GM12878 (cell line): ENCODE results near the gene FAM111B. TPM values are rescaled to one million over a fixed set of nuclear protein-coding genes. Genes with fewer than 3 reads are reported as not detected.

Experiments
- ATF7 ChIP-seq: fragments of 450-650 bp; IDR thresholded peaks from 2 replicates; pipeline ENCODE4 v1.6.1; 2016; ENCODE audit warnings: low read depth, mild to moderate bottlenecking
- BHLHE40 ChIP-seq, 2 experiments: fragments of 450-650 bp in 1 of 2; IDR thresholded peaks; 2 replicates each; pipeline ENCODE4 v1.6.1; 2011 to 2017; ENCODE audit warnings: low read depth in 2 of 2, borderline replicate concordance in 1 of 2, improper control_type of control experiment in 1 of 2, low read length in 1 of 2, mild to moderate bottlenecking in 1 of 2
- CREB1 ChIP-seq: IDR thresholded peaks from 2 replicates; pipeline ENCODE4 v1.6.1; 2012; ENCODE audit warnings: low read depth, mild to moderate bottlenecking, inconsistent platforms
- MXI1 ChIP-seq: fragments of 150-350 bp; IDR thresholded peaks from 2 replicates; pipeline ENCODE4 v1.6.1; 2011; ENCODE audit warnings: low read depth, mild to moderate bottlenecking, inconsistent platforms, low read length, improper control_type of control experiment
- NR2F1 ChIP-seq: fragments of 450-650 bp; conservative IDR thresholded peaks from 2 replicates; pipeline ENCODE4 v1.6.1; 2017; ENCODE audit warnings: mild to moderate bottlenecking
- NRF1 ChIP-seq: conservative IDR thresholded peaks from 2 replicates; pipeline ENCODE4 v1.6.1; 2011; ENCODE audit warnings: mild to moderate bottlenecking, low read depth, low read length, improper control_type of control experiment
- PML ChIP-seq: IDR thresholded peaks from 2 replicates; pipeline ENCODE4 v1.6.1; 2012; ENCODE audit warnings: low read length, inconsistent platforms
- POU2F2 ChIP-seq: IDR thresholded peaks from 3 replicates; pipeline ENCODE4 v1.6.1; 2011; ENCODE audit warnings: low read depth, mild to moderate bottlenecking, low read length, borderline replicate concordance
- RELA ChIP-seq: fragments of 450-650 bp; IDR thresholded peaks from 2 replicates; pipeline ENCODE4 v1.8.0; 2014; ENCODE audit warnings: borderline replicate concordance; ENCODE audit not compliant: partially characterized antibody
- RUNX3 ChIP-seq: IDR thresholded peaks from 2 replicates; pipeline ENCODE4 v1.6.1; 2012; ENCODE audit warnings: low read length, inconsistent platforms
- ZBTB40 ChIP-seq: fragments of 450-650 bp; IDR thresholded peaks from 2 replicates; pipeline ENCODE4 v1.6.1; 2016; ENCODE audit warnings: mild to moderate bottlenecking, moderate library complexity, borderline replicate concordance
- polyA plus RNA-seq, 11 experiments: library from polyadenylated mRNA; depleted of rRNA in 4 of 11; unstranded in 6 of 11; stranded (reverse) in 5 of 11; fragments of >200 nt; fragmentation: Nextera tagmentation in 4 of 11; fragmentation: Illumina TruSeq in 1 of 11; extraction: Ambion mirVana in 4 of 11; extraction: Trizol in 1 of 11; gene quantifications; 1 replicate in 1 of 11; 2 replicates in 10 of 11; pipeline versions ENCODE4 v1.2.1 to v1.2.3, GENCODE V29; 2011 to 2016; ENCODE audit warnings: inconsistent platforms in 2 of 11, missing spikeins in 2 of 11, low read depth in 1 of 11
- total RNA-seq, 4 experiments: library from RNA; depleted of rRNA in 3 of 4; stranded (reverse); fragments of >200 nt in 3 of 4; fragmentation: Illumina TruSeq in 1 of 4; extraction: Trizol in 1 of 4; gene quantifications; 2 replicates each; pipeline versions ENCODE4 v1.2.1 to v1.2.3, GENCODE V29; 2013 to 2021
- TF ChIP-seq, protein P1 (sequence below): IDR thresholded peaks from 2 replicates; pipeline ENCODE4 v1.6.1; 2011; ENCODE audit warnings: borderline replicate concordance, low read depth, mild to moderate bottlenecking, moderate library complexity, mixed read lengths, low read length; ENCODE audit not compliant: insufficient read depth; ENCODE audit errors: extremely low read length
- TF ChIP-seq, protein P2 (sequence below): IDR thresholded peaks from 2 replicates; pipeline ENCODE4 v1.6.1; 2012; ENCODE audit warnings: low read depth, low read length, improper control_type of control experiment
- TF ChIP-seq, protein P3 (sequence below): fragments of 450-650 bp; formaldehyde crosslinking; IDR thresholded peaks from 2 replicates; pipeline ENCODE4 v1.4.0; 2020; ENCODE audit warnings: mild to moderate bottlenecking, moderate library complexity

Gene FAM111B
- total and polyA plus RNA-seq, 10 of the 15 experiments (the other 5 are each of a cell fraction or from before 2014, with no cell fraction given): 35.9 to 97.2 (median 62.1) TPM

- no peak for TF ChIP-seq ZBTB40
- peak; percentile 93 to 96 for TF ChIP-seq BHLHE40 (IDR thresholded peaks at IDR 0.05; ENCODE audit: borderline replicate concordance in 1 of 2, low read depth in 2 of 2, low read length in 1 of 2)
- TF ChIP-seq, protein P1, sequence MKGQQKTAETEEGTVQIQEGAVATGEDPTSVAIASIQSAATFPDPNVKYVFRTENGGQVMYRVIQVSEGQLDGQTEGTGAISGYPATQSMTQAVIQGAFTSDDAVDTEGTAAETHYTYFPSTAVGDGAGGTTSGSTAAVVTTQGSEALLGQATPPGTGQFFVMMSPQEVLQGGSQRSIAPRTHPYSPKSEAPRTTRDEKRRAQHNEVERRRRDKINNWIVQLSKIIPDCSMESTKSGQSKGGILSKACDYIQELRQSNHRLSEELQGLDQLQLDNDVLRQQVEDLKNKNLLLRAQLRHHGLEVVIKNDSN: no peak
- TF ChIP-seq NR2F1: no peak
- TF ChIP-seq POU2F2: peak; percentile 75; the same call in 1 of the 3 replicates
- TF ChIP-seq RUNX3: 0 out of 2 replicates have a peak, but pooled peaks have one; percentile 6
- TF ChIP-seq RELA: no peak
- TF ChIP-seq NRF1: 0 out of 2 replicates have a peak, but pooled peaks have one; percentile 7
- TF ChIP-seq, protein P2, sequence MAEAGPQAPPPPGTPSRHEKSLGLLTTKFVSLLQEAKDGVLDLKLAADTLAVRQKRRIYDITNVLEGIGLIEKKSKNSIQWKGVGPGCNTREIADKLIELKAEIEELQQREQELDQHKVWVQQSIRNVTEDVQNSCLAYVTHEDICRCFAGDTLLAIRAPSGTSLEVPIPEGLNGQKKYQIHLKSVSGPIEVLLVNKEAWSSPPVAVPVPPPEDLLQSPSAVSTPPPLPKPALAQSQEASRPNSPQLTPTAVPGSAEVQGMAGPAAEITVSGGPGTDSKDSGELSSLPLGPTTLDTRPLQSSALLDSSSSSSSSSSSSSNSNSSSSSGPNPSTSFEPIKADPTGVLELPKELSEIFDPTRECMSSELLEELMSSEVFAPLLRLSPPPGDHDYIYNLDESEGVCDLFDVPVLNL: peak; percentile 86
- TF ChIP-seq MXI1: no peak; the same call in 1 of the 2 replicates
- peak; percentile 90 for TF ChIP-seq ATF7
- peak; percentile 57 for TF ChIP-seq CREB1
- TF ChIP-seq, protein P3, sequence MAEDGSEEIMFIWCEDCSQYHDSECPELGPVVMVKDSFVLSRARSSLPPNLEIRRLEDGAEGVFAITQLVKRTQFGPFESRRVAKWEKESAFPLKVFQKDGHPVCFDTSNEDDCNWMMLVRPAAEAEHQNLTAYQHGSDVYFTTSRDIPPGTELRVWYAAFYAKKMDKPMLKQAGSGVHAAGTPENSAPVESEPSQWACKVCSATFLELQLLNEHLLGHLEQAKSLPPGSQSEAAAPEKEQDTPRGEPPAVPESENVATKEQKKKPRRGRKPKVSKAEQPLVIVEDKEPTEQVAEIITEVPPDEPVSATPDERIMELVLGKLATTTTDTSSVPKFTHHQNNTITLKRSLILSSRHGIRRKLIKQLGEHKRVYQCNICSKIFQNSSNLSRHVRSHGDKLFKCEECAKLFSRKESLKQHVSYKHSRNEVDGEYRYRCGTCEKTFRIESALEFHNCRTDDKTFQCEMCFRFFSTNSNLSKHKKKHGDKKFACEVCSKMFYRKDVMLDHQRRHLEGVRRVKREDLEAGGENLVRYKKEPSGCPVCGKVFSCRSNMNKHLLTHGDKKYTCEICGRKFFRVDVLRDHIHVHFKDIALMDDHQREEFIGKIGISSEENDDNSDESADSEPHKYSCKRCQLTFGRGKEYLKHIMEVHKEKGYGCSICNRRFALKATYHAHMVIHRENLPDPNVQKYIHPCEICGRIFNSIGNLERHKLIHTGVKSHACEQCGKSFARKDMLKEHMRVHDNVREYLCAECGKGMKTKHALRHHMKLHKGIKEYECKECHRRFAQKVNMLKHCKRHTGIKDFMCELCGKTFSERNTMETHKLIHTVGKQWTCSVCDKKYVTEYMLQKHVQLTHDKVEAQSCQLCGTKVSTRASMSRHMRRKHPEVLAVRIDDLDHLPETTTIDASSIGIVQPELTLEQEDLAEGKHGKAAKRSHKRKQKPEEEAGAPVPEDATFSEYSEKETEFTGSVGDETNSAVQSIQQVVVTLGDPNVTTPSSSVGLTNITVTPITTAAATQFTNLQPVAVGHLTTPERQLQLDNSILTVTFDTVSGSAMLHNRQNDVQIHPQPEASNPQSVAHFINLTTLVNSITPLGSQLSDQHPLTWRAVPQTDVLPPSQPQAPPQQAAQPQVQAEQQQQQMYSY (CRISPR knock-in tag): no peak
- TF ChIP-seq PML: peak; percentile 93
These were observed at the start of gene FAM111B (continued) for GRCh38 chr11:59106363-59107336.
